Hippocampal formation (tissue), 2 donors: ENCODE data around the gene PICK1.
"Not testable (repeated sequence)": the region's sequence is repeated elsewhere in the genome, so short reads cannot be mapped to it uniquely, and the experiment has no call there.

Experiments
- DNase-seq, 2 donors: peaks; one replicate each; lab custom pipeline; 2025; lab: John Stamatoyannopoulos, UW

Gene PICK1

GRCh38 chr22:38030311-38031133 lies 26.7 kb upstream of the PICK1 start:
- DNase-seq: no peak

GRCh38 chr22:38031491-38031890 lies 25.7 kb upstream of the PICK1 start:
- DNase-seq: no peak

GRCh38 chr22:38032681-38033521 lies 24.3 kb upstream of the PICK1 start:
- no peak for DNase-seq

- DNase-seq: peak; percentile 81 to 92
These were observed 23.5 kb upstream of the PICK1 start for GRCh38 chr22:38033522-38034277.

- DNase-seq: peak; percentile 79 to 84
These were observed 22.8 kb upstream of the PICK1 start for GRCh38 chr22:38034278-38034882.

GRCh38 chr22:38034884-38035529 lies 22.2 kb upstream of the PICK1 start:
- no peak for DNase-seq

- DNase-seq: no peak
These were observed 21.7 kb upstream of the PICK1 start for GRCh38 chr22:38035530-38035885.

- DNase-seq: no peak
These were observed 20.7 kb upstream of the PICK1 start for GRCh38 chr22:38036392-38037062.

- DNase-seq: not testable (repeated sequence)
These were observed 19.6 kb upstream of the PICK1 start for GRCh38 chr22:38037367-38038150.

GRCh38 chr22:38038426-38038825 lies 18.8 kb upstream of the PICK1 start:
- peak; percentile 79 to 90 for DNase-seq

- DNase-seq: no peak
These were observed 18.1 kb upstream of the PICK1 start for GRCh38 chr22:38038890-38039812.

GRCh38 chr22:38040953-38041759 lies 16.0 kb upstream of the PICK1 start:
- DNase-seq: no peak

GRCh38 chr22:38041760-38042487 lies 15.3 kb upstream of the PICK1 start:
- DNase-seq: no peak

- DNase-seq: no peak
These were observed 14.8 kb upstream of the PICK1 start for GRCh38 chr22:38042488-38042790.

GRCh38 chr22:38043151-38044039 lies 13.8 kb upstream of the PICK1 start:
- no peak for DNase-seq

- no peak for DNase-seq
These were observed 11.0 kb upstream of the PICK1 start for GRCh38 chr22:38046070-38046748.
